Smooth muscle cell (in vitro differentiated cells): Measurements from ENCODE around the gene HIPK2. TPM values are rescaled to one million over a fixed set of nuclear protein-coding genes. Genes with fewer than 3 reads are reported as not detected.

Experiments
- DNase-seq: peaks from one replicate; lab custom pipeline; 2025; ENCODE audit not compliant: unreplicated experiment; lab: John Stamatoyannopoulos, UW
- H2AFZ ChIP-seq: fragments of 200-600 bp; sonication (generic); 2 replicates; pipeline ENCODE4 v1.6.0; 2016; ENCODE audit warnings: antibody characterized with exemption, low read depth, mild to moderate bottlenecking
- H3F3A ChIP-seq: fragments of 200-600 bp; sonication (generic); 2 replicates; pipeline ENCODE4 v1.6.0; 2017; ENCODE audit warnings: antibody characterized with exemption, low read depth
- H3K27ac ChIP-seq: fragments of 200-600 bp; sonication (generic); 2 replicates; pipeline ENCODE4 v1.5.1; 2016; ENCODE audit warnings: low read depth, mild to moderate bottlenecking
- H3K27me3 ChIP-seq: fragments of 200-600 bp; sonication (generic); 2 replicates; pipeline ENCODE4 v1.6.1; 2016; ENCODE audit warnings: low read depth, mild to moderate bottlenecking
- H3K36me3 ChIP-seq: fragments of 200-600 bp; sonication (generic); 2 replicates; pipeline ENCODE4 v1.5.1; 2016; ENCODE audit warnings: low read depth
- H3K4me1 ChIP-seq: fragments of 200-600 bp; sonication (generic); 2 replicates; pipeline ENCODE4 v1.5.1; 2016; ENCODE audit warnings: low read depth
- H3K4me2 ChIP-seq: fragments of 200-600 bp; sonication (generic); 2 replicates; pipeline ENCODE4 v1.6.0; 2016; ENCODE audit warnings: mild to moderate bottlenecking
- H3K4me3 ChIP-seq: fragments of 200-600 bp; sonication (generic); 2 replicates; pipeline ENCODE4 v1.5.1; 2016; ENCODE audit warnings: mild to moderate bottlenecking
- H3K79me2 ChIP-seq: fragments of 200-600 bp; sonication (generic); 2 replicates; pipeline ENCODE4 v1.6.0; 2016; ENCODE audit warnings: low read depth, mild to moderate bottlenecking
- H3K9ac ChIP-seq: fragments of 200-600 bp; sonication (generic); 2 replicates; pipeline ENCODE4 v1.6.0; 2016; ENCODE audit warnings: low read depth
- H3K9me3 ChIP-seq: fragments of 200-600 bp; sonication (generic); replicated peaks from 2 replicates; pipeline ENCODE4 v1.5.1; 2016; ENCODE audit warnings: low read depth
- H4K20me1 ChIP-seq: fragments of 200-600 bp; sonication (generic); 2 replicates; pipeline ENCODE4 v1.6.0; 2016; ENCODE audit warnings: low read depth
- CTCF ChIP-seq: fragments of 200-600 bp; sonication (generic); IDR thresholded peaks from 2 replicates; pipeline ENCODE4 v1.5.1; 2017; ENCODE audit warnings: borderline replicate concordance, mild to moderate bottlenecking, antibody characterized with exemption; ENCODE audit not compliant: insufficient read depth, poor library complexity, severe bottlenecking
- WGBS: methylation state at CpG from one replicate; pipeline ENCODE4 v1.1.7; 2016; ENCODE audit warnings: low lambda C conversion rate; 5-methylcytosine and 5-hydroxymethylcytosine counted together
- polyA plus RNA-seq: library from polyadenylated mRNA; unstranded; fragments of >200 nt; fragmentation: Nextera tagmentation; extraction: Ambion mirVana; gene quantifications from 2 replicates; pipeline ENCODE4 v1.2.1, GENCODE V29; 2016
- total RNA-seq: library from RNA; depleted of rRNA; stranded (reverse); fragments of >200 nt; gene quantifications from 2 replicates; pipeline ENCODE4 v1.2.3, GENCODE V29; 2014

The HIPK2 gene
- total and polyA plus RNA-seq, 2 experiments from 2014 or later, result 3.0 to 11.2 TPM

GRCh38 chr7:139534966-139535651, 242.7 kb downstream of the HIPK2 start:
- no peaks in the 10 kb centered on the region for H3K4me1 ChIP-seq
- H3K27ac ChIP-seq, result no peak overlapping the region
- WGBS, result 83% methylated on average over 7 of the region's 7 CpGs
- no peaks in the 10 kb centered on the region for H3F3A ChIP-seq
- no peak for TF ChIP-seq CTCF
- H3K9me3 ChIP-seq, result no peaks in the 10 kb centered on the region
- DNase-seq, result no peak
- no peaks in the 10 kb centered on the region for H3K27me3 ChIP-seq
- H4K20me1 ChIP-seq, result no peaks in the 10 kb centered on the region
- H3K9ac ChIP-seq, result no peak overlapping the region
- no peak overlapping the region for H2AFZ ChIP-seq
- no peaks in the 10 kb centered on the region for H3K79me2 ChIP-seq
- H3K4me2 ChIP-seq, result no peak overlapping the region
- no peaks in the 10 kb centered on the region for H3K36me3 ChIP-seq
- H3K4me3 ChIP-seq, result no peak overlapping the region

DNA sequence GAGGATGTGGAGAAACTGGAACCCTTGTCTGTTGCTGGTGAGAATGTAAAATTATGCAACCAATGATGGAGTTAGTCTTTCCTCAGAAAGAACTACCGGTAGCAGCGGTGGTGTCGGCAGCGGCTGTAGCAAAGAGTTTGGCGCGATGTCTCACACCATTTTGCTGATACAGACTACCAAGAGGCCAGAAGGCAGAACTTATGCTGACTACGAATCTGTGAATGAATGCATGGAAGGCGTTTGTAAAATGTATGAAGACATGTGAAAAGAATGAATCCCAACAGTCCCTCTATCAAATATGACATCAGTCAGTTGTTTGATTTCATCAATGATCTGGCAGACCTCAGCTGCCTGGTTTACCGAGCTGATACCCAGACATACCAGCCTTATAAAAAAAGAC, 243.7 kb downstream of the HIPK2 start:
- WGBS, result 89% methylated on average over 9 of the region's 9 CpGs
- H3K36me3 ChIP-seq, result no peaks in the 10 kb centered on the region
- H3K4me3 ChIP-seq, result no peak overlapping the region
- no peaks in the 10 kb centered on the region for H3K9me3 ChIP-seq
- TF ChIP-seq CTCF, result no peak
- H3K4me2 ChIP-seq, result no peak overlapping the region
- H4K20me1 ChIP-seq, result no peaks in the 10 kb centered on the region
- no peaks in the 10 kb centered on the region for H3K79me2 ChIP-seq
- H3F3A ChIP-seq, result no peaks in the 10 kb centered on the region
- no peak for DNase-seq
- no peak overlapping the region for H3K27ac ChIP-seq
- no peaks in the 10 kb centered on the region for H3K27me3 ChIP-seq
- H3K4me1 ChIP-seq, result no peaks in the 10 kb centered on the region
- no peak overlapping the region for H3K9ac ChIP-seq
- H2AFZ ChIP-seq, result no peak overlapping the region

DNA sequence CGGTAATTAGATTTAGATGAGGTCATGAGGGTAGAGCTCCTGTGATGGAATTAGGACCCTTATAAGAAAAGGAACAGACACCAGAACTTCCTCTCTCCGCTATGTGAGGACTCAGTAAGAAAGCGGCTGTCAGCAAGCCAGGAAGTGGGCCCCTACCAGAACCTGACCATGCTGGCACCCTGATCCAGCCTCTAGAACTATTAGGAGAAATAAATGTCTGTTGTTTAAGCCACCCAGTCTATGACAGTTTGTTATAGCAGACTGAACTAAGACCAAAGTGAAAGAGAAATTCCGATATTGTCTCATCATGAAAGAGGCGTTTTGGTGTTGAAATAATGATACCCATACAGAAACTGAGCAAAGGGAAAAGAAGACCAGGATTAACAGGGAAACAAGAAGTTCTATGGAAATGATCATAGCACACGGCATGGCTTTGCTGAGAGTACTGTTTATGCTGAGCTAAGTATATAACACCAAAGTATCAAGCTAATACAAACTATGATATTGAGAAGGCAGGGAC, 245.1 kb downstream of the HIPK2 start:
- Histone ChIP-seq H3K4me1 (no peaks in the 10 kb centered on the region), H3K4me3 (no peak overlapping the region)

More for the DNA sequence above, 245.1 kb downstream of the HIPK2 start:
- 91% methylated on average over 6 of the region's 6 CpGs for WGBS
- H3K9ac ChIP-seq, result no peak overlapping the region
- DNase-seq, result no peak
- H3F3A ChIP-seq, result no peaks in the 10 kb centered on the region
- H3K9me3 ChIP-seq, result no peaks in the 10 kb centered on the region
- H3K27me3 ChIP-seq, result no peaks in the 10 kb centered on the region
- H4K20me1 ChIP-seq, result no peaks in the 10 kb centered on the region
- H3K79me2 ChIP-seq, result no peaks in the 10 kb centered on the region
- H3K4me2 ChIP-seq, result no peak overlapping the region
- H3K36me3 ChIP-seq, result no peaks in the 10 kb centered on the region
- H2AFZ ChIP-seq, result no peak overlapping the region
- no peak overlapping the region for H3K27ac ChIP-seq
- TF ChIP-seq CTCF, result no peak
